A204.1 (cell line): ENCODE measurements around the gene CDHR1.
"Not testable (repeated sequence)": the region's sequence is repeated elsewhere in the genome, so short reads cannot be mapped to it uniquely, and the experiment has no call there.

Experiments used
- FAIRE-seq: peaks from 2 replicates; lab custom pipeline; 2012; peaks lifted over from hg19 to GRCh38; lab: Jason Lieb, UNC

CDHR1 gene

DNA sequence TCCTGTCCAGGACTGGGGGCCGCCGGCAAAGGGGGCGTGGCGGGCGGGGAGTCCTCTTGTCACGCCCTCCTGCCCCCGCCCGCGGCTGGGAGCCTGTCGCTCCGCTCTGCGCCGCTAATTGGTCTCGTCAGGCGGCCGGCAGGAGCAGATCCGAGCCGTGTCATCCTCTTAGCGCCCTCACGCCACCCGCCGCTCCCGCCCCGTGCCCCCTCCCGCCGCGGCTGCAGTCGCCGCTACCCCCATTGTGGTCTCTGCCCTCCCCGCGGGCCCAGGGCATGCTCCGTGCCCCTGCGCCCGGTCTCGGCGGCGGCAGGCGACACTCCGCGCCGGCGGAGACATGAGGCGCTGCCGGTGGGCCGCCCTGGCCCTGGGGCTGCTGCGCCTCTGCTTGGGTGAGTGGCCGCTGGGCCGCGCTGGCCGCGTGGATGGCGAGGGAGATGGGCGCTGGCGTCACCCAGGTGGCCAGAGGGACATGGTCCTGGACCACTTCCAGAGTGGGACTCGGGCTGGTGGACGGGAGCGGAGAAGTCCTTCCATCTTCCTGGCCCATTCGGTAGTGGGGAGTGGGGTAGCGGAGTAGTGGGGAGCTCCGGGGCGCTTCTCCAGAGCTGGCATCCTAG lies at the start of gene CDHR1:
CDHR1 (plus strand) TSS at position 114 of the 620 bp plus-strand sequence; CDS start at position 338, 224 bp downstream.
- no peak for FAIRE-seq

- no peak for FAIRE-seq
Observed at GRCh38 chr10:84147347-84147746, 47.0 kb upstream of the CDHR1 start.

GRCh38 chr10:84148006-84148597 lies 46.2 kb upstream of the CDHR1 start:
- peak; percentile 97 for FAIRE-seq

DNA sequence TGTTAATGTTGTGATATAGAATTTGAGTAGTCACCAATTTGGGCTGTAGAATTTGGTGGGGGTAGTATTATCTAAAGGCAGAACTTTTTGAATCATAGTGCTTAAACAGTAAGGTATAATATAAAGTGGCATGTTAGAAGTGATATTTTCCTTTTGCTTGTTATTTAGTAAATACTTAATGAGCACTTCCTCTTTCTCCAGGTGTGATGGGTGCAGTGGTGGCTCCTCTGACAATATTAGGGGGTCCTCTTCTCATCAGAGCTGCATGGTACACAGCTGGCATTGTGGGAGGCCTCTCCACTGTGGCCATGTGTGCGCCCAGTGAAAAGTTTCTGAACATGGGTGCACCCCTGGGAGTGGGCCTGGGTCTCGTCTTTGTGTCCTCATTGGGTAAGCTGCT lies 44.5 kb upstream of the CDHR1 start:
- FAIRE-seq: no peak

GRCh38 chr10:84152769-84153168 lies 41.6 kb upstream of the CDHR1 start:
- FAIRE-seq: no peak

GRCh38 chr10:84155521-84155920 lies 38.8 kb upstream of the CDHR1 start:
- FAIRE-seq: no peak

DNA sequence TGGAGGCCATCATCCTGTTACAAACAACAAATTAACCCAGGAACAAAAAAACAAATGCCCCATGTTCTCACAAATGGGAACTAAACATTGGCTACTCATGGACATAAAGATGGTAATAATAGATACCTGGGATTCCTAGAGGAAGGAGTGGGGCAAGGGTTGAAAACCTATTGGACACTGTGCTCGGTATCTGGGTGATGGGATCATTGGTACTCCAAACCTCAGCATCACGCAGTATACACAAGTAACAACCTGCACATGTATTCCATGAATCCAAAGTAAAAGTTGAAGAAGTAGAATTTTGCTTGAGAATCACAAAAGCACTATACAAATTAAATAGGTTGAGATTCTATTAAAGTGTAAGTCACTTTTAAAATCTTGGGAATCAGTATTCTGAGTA lies 38.3 kb upstream of the CDHR1 start:
- FAIRE-seq: no peak

GRCh38 chr10:84156768-84157167 lies 37.6 kb upstream of the CDHR1 start:
- no peak for FAIRE-seq

DNA sequence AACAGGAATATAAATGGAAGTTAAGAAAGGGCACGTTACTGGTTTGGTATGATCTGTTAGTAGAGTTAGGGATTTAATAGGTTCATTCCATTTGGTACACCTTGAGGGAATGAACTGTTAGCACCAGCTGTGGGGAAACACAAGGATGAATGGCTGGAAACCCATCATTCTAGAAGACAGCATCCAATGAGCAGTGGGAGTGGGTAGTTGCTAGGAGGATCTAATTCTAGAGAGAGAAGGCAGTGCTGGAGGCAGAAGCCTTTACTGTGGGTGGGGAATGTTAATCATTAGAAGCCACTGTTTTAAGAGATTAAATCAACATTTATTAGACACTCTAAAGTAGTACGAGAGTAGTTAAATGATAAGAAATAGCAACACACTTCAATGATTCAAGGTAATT lies 36.3 kb upstream of the CDHR1 start:
- FAIRE-seq: no peak

DNA sequence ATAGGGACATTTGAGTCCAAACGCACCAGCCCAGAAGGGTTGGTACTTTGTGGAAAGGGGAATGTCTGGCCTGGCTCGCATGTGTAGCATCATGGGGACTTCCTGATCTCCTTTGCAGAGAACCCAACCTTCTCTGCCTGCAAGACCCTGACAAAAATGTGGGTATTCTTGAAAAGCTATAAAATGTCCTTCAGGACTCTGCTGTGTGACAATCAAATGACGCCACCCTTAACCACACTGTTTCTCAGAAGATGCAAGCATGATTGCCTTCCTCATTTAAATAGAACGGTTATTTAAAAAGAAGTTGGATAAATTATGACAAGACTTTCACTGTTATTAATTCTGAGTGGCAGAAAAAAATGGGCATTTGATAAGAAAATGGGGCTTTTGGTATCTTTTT lies 35.8 kb upstream of the CDHR1 start:
- no peak for FAIRE-seq

- no peak for FAIRE-seq
Observed at GRCh38 chr10:84159076-84159685, 35.2 kb upstream of the CDHR1 start.

DNA sequence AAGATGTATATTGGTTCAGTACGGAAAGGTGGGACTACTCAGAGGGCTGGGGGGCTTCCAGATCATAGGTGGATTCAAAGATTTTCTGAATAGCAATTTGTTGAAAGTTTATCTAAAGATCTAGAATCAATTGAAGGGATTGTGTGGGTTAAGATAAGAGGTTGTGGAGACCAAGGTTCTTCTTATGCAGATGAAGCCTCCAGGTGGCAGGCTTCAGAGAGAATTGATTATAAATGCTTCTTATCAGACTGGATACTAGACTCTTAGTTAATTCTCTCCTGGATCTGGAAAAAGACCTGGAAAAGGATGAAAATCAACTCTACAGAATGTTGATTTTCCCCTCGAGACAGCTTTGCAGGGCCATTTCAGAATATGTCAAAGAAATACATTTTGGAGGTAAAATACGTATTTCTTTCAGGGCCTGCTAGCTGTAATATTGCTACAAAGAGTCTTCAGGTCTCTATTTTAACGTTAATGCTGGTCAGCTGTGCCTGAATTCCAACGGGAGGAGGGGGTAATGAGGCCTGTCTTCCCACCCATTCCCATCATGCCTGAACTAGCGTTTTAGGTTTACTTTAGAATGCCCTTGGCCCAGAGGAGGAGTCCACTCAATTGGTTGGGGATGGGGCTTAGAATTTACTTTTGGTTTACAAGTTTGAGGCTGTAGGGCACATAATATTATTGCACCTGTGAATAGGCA lies 33.5 kb upstream of the CDHR1 start:
- FAIRE-seq: no peak

DNA sequence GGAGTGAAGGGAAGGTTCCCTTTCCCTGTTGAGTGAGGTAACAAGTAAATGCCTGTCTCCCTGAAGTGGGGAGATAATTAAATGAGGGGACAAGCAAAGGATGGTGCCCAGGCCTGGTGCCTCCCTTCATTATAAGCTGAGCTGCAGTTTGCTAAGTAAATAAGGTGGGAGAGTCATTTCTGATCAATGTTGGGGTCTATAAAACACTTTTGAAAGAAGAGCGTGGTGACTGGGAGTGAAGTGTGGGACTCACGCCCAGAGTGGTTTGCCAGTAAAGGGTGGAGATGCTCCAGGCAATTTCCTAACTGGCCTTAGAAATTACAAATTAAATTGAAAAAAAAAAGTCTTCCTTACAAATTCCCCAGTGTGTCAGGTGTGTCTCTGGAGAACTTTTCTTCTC lies 30.3 kb upstream of the CDHR1 start:
- FAIRE-seq: no peak

- FAIRE-seq: no peak
Observed at GRCh38 chr10:84164442-84164841, 29.9 kb upstream of the CDHR1 start.

DNA sequence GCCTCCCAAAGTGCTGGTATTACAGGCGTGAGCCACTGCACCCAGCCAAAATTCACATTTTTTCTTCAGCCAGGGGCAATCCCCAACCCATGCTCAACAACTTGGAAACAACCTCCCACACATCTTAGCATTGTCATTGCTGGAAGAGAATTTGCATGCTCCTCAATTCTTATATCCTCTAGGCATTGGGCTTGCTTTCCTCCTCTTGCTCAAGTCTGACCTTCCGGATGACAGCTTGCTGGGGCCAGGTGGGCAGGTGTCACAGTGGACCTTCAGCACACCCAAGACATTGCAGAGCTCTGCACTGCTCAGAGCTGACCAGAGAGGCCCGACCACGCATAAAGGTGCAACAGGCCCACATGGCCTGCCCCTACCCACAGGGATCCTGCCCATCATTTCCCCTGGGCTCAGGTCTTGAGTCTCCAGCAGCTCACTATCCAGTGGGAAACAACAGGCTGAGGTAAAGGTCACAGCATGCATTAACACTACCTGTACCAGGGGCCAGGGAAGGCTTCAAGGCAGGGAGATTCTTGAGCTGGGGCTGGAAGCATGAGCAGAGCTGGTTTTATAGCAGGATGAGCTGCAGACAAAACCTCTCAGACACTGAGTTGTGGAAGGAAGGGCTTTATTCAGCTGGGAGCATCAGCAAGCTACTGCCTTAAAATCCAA lies 27.6 kb upstream of the CDHR1 start:
- no peak for FAIRE-seq

GRCh38 chr10:84167289-84167653 lies 27.1 kb upstream of the CDHR1 start:
- not testable (repeated sequence) for FAIRE-seq

- FAIRE-seq: not testable (repeated sequence)
Observed at GRCh38 chr10:84168382-84168781, 26.0 kb upstream of the CDHR1 start.

DNA sequence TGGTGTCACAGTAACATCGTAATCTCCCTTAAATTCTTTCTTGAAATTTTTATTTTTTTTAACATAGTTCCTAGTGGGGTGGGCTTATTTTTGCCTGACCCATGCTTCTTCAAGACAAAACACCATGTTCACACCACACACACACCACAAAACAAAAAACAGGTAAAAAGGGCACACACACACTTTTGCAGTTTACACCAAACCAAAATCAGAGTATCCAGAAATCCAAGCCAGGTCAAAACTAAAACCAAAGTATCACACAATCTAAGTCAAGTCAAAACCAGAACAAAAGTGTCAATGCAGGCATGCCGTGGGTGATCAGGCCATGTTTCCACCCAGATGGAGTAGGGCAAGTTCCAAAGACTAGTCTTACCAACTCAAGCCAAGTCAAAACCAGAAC lies 23.1 kb upstream of the CDHR1 start:
- not testable (repeated sequence) for FAIRE-seq

DNA sequence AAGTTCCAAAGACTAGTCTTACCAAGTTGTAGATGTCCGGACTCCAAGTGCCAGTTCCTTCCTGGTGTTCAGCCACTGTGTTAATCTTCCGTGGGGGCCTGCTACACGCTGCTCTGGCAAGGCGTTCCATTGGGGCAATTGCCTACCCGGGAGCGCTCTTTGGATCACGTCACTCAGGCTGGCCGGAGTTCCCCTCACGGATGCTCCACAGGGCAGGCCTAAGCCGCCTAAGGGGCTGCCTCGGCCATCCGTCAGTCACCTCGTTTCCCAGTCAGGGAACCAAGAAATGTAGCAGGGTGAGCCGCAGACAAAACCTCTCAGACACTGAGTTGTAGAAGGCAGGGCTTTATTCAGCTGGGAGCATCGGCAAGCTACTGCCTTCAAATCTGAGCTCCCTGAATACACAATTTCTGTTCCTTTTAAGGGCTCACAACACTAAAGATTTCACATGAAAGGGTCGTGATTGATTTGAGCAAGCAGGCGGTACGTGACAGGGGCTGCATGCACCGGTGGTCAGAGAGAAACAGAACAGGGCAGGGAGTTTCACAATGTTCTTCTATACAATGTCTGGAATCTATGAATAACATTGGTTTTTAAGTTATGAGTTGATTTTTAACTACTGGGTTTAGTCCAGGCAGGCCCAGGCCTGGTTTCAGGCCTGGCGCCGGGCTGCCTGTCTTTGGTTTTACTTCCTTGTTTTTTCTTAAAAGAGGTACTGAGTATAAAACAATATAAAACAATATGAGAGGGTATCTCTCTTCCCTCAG lies 22.5 kb upstream of the CDHR1 start:
- not testable (repeated sequence) for FAIRE-seq

DNA sequence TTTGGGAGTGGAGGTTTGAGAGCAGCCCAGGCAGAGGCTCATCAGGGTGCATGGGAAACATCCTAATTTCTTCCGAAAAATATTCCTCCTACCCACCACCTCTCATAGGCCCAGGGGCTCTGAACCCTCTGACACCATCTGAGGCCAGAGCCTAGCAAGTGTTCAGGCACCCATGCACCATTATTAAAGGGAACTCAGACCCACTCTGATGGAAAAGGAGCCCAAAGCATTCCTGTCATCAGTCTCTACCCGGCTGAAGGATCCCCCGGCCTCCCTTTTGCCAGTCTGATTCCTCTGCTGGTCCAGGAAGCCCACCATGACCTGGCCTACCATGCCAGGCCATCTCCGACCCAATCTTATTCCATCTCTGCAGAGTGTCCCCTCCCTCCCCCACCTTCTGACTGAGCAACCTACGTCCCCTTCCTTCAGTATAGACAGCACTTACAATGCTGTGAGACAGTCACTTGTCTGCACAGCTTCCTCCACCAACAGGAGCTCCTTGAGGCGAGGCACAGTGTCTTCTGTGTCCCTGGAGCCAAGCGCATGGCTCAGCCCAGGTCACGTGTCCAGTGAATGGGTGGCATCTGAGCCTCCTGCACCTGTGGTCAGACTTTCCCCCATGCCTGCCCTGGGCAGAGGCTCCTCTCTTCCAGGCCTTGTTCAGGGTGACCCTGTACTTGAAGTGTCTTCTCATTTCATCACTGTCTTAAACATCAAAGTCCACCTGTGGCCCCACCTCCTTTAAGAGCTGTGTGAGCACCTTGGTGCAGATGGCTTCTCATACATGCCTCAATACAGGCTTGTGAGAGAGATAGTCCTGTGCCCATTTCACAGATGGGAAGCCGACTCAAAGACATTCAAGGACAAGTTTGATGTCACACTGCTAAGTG lies 21.6 kb upstream of the CDHR1 start:
- FAIRE-seq: no peak

GRCh38 chr10:84173501-84173929 lies 20.8 kb upstream of the CDHR1 start, which contains the start of gene GPR15LG:
GPR15LG (plus strand) TSS chr10:84173801; CDS start chr10:84173852, 51 bp downstream.
- no peak for FAIRE-seq
